ENCODE data around the gene GDE1.

GDE1 gene

DNA sequence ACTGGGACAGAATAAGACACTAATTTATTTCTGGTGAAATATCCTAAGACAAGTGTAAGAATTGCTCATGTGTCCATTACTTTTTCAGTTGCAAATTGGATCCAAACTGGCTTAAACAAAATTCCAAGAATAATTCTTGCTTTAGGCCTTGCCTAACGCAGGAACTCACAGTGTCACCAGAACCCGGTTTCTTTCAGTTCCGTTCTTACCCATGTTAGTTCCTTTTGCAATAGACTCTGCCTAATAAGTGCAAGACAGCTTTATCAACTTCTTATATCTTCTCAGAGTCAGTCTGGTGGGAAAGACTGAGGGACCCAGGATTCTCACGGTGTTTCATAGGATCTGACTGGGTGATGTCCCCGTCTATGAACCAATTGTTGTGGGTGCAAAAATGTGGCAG is 24.7 kb downstream of the GDE1 start:
- FAIRE-seq (no peak), DNase-seq (ENCODE audit: extremely low spot score, insufficient read length, low read depth) (no peak)

DNA sequence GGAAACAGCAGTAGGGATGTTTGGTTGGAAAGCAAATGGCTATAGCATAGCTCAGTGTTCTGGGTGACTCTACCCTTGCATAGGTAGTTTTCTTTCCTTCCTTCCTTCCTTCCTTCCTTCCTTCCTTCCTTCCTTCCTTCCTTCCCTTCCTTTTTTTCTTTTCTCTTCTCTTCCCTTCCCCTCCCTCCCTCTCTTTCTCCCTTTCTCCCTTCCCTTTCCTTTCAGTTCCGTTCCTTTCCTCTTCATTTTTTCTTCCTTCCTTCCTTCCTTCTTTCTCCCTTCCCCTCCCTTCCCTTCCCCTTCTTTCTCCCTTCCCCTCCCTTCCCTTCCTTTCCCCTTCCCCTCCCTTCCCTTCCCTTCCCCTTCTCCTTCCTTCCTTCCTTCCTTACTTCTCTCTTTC is 31.3 kb downstream of the GDE1 start:
- FAIRE-seq, result no peak

GRCh38 chr16:19488213-19488640 is 33.7 kb downstream of the GDE1 start:
- DNase-seq (ENCODE audit: extremely low spot score, insufficient read length, low read depth) (no peak), FAIRE-seq (no peak)

More for the DNA sequence above, 31.3 kb downstream of the GDE1 start:
- no peak for DNase-seq (ENCODE audit: extremely low spot score, insufficient read length, low read depth)

GRCh38 chr16:19486750-19487325 is 35.1 kb downstream of the GDE1 start:
- DNase-seq (ENCODE audit: extremely low spot score, insufficient read length, low read depth) (no peak), FAIRE-seq (no peak)

- DNase-seq (ENCODE audit: extremely low spot score, insufficient read length, low read depth) (no peak), FAIRE-seq (no peak)
Observed at GRCh38 chr16:19486051-19486450, 35.8 kb downstream of the GDE1 start.

GRCh38 chr16:19485611-19486010 is 36.3 kb downstream of the GDE1 start:
- DNase-seq (ENCODE audit: extremely low spot score, insufficient read length, low read depth) (no peak), FAIRE-seq (no peak)

DNA sequence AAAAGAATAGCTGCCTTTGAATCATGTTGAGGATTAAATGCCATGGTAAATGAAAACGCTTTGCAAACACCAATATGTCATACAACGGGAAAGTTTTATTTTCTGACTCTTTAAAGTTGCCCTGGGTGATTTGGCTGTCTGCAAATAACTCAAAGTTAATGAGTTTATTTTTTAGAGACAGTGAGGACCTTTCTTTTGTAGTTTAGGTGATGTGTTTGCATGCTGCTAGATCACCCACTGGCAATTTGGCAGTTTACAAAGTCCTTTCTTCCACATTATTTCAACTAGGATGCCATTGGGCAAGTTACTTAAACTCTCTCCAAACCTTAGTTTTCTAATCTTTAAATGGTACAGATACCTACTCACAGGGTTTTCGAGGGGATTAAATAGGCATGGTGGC is 37.8 kb downstream of the GDE1 start:
- no peak for FAIRE-seq
- no peak for DNase-seq (ENCODE audit: extremely low spot score, insufficient read length, low read depth)

- no peak for DNase-seq (ENCODE audit: extremely low spot score, insufficient read length, low read depth)
- FAIRE-seq, result no peak
Observed at GRCh38 chr16:19482291-19482690, 39.6 kb downstream of the GDE1 start.

DNA sequence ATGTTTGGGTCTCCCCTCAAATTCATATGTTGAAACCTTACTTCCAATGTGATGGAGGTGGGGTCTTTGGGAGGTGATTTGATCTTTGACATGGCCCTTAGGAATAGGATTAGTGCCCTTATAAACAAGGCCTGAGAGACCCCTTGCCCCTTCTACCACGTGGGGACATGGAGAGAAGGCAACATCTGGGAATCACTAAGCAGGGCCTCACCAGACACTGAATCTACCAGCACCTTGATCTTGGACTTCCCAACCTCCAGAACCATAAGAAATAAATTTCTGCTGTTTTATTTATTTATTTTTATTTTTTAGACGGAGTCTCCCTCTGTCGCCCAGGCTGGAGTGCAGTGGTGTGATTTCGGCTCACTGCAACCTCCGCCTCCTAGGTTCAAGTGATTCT is 40.1 kb downstream of the GDE1 start:
- no peak for DNase-seq (ENCODE audit: extremely low spot score, insufficient read length, low read depth)
- FAIRE-seq, result no peak

DNA sequence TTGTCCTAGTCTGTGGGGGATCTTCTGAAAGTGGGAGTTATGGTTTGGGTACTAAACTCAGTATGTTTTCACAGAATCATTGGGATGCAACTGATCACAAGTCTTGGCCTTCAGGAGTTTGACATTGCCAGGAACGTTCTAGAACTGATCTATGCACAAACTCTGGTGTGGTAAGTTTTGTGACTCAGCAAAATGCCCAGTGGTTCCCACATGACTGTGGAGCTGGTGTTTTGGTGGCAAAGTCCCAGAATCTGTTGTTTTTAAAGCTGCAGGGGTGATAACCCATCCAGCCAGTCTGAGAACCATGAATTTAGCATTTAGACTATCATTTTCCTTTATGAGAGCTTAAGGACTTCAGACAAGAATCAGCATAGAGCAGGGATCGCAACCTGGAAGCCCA is 40.6 kb downstream of the GDE1 start:
- no peak for FAIRE-seq
- DNase-seq (ENCODE audit: extremely low spot score, insufficient read length, low read depth), result no peak

DNA sequence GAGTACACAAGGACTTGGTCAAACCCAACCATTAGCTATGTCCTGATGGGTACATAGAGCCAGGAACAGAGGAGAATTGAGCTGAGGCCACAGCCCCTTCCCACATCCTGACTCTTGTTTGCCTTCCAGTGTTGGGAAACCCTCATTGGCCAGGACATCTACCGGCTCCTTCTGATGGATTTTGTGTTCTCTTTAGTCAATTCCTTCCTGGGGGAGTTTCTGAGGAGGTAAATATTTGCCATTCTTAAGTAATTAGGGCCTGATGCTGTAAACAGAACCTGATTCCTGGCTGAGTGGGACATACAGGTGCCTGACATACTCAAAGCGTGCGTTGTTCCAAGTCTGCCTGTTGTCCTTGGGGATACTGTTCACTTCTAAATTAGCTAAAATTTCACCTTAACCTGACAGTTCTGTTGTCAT is 42.6 kb downstream of the GDE1 start:
- DNase-seq (ENCODE audit: extremely low spot score, insufficient read length, low read depth) (no peak), FAIRE-seq (no peak)

- no peak for DNase-seq (ENCODE audit: extremely low spot score, insufficient read length, low read depth)
- FAIRE-seq, result no peak
Observed at GRCh38 chr16:19478505-19478904, 43.4 kb downstream of the GDE1 start.

GRCh38 chr16:19474617-19475016 is 47.3 kb downstream of the GDE1 start:
- DNase-seq (ENCODE audit: extremely low spot score, insufficient read length, low read depth) (no peak), FAIRE-seq (no peak)

DNA sequence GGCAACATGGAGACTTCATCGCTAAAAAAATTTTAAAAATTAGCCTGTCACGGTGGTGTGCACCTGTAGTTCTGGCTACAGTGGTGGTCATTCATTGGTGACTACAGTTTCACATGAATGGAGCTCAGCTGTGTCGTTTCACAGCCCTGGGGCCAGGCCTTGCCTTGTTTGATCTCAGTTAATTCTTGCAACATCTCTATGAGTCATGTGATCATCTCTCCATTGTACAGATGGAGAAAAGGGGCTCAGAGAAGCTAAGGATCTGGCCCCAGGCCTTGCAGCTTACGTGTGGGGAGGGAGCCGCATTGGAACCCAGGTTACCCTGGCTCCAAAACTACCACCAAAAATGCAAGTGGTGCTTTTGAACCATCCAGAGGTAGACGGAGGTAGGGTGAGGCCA is 49.4 kb downstream of the GDE1 start:
- FAIRE-seq, result no peak

DNA sequence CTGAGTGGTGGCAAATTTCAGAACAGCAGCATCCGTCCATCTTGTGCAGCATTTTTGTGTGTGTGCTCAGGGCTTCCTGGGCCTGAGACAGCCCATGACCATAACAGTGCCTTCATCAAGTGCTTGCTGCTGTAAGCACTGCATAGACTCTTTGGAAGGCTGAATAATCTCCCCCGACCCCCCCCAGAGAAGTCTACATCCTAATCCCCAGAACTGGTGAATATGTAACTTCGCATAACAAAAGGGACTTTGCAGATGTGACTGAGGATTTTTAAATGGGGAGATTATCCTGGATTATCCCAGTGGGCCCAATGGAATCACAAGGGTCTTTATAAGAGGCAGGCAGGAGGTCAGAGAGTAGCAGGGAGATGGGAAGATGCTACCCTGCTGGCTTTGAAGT is 53.6 kb downstream of the GDE1 start:
- DNase-seq (ENCODE audit: extremely low spot score, insufficient read length, low read depth), result no peak
- no peak for FAIRE-seq

More for the DNA sequence above, 49.4 kb downstream of the GDE1 start:
- DNase-seq (ENCODE audit: extremely low spot score, insufficient read length, low read depth), result no peak

GRCh38 chr16:19463468-19464315 is 58.2 kb downstream of the GDE1 start:
- no peak for FAIRE-seq
- no peak for DNase-seq (ENCODE audit: extremely low spot score, insufficient read length, low read depth)

DNA sequence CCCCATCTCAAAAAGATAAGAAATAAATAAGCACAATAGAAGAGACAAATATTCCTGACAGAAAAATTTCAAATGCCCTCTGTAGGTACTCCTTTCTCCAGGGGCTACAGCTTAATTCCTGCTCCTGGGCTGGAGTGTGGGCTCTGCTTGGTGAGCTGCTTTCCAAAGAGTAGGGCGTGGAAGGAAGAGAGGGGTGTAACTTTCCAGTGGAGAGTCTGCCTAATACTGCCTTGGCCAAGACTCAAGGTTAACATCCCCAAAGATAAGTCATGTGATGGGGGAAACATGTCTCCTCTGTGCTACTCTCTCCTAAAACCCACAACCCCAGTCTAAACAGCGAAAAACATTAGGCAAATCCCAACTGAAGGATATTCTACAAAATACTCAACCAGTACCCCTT is 61.5 kb downstream of the GDE1 start:
- FAIRE-seq (no peak), DNase-seq (ENCODE audit: extremely low spot score, insufficient read length, low read depth) (no peak)

GRCh38 chr16:19458722-19459379 is 63.0 kb downstream of the GDE1 start:
- FAIRE-seq (no peak), DNase-seq (ENCODE audit: extremely low spot score, insufficient read length, low read depth) (no peak)

All from GM18507 (cell line).